ENCODE measurements around the gene APOA4.

Gene APOA4

DNA sequence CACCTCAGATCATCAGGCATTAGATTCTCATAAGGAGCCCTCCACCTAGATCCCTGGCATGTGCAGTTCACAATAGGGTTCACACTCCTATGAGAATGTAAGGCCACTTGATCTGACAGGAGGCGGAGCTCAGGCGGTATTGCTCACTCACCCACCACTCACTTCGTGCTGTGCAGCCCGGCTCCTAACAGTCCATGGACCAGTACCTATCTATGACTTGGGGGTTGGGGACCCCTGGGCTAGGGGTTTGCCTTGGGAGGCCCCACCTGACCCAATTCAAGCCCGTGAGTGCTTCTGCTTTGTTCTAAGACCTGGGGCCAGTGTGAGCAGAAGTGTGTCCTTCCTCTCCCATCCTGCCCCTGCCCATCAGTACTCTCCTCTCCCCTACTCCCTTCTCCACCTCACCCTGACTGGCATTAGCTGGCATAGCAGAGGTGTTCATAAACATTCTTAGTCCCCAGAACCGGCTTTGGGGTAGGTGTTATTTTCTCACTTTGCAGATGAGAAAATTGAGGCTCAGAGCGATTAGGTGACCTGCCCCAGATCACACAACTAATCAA lies 8.8 kb upstream of the APOA4 start:
- no peak for DNase-seq (ENCODE audit: low read depth in 1 of 2, low spot score in 1 of 2)

GRCh38 chr11:116830184-116830912 lies 7.2 kb upstream of the APOA4 start:
- DNase-seq (ENCODE audit: low read depth in 1 of 2, low spot score in 1 of 2), result no peak

DNA sequence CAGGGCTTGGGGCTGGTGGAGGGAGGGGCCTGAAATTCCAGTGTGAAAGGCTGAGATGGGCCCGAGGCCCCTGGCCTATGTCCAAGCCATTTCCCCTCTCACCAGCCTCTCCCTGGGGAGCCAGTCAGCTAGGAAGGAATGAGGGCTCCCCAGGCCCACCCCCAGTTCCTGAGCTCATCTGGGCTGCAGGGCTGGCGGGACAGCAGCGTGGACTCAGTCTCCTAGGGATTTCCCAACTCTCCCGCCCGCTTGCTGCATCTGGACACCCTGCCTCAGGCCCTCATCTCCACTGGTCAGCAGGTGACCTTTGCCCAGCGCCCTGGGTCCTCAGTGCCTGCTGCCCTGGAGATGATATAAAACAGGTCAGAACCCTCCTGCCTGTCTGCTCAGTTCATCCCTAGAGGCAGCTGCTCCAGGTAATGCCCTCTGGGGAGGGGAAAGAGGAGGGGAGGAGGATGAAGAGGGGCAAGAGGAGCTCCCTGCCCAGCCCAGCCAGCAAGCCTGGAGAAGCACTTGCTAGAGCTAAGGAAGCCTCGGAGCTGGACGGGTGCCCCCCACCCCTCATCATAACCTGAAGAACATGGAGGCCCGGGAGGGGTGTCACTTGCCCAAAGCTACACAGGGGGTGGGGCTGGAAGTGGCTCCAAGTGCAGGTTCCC lies 6.5 kb upstream of the APOA4 start, which contains the start of gene APOC3:
Gene APOC3 (plus strand): TSS at position 383 of the 659 bp plus-strand sequence. CDS start 676 bp downstream, outside the sequence.
- DNase-seq (ENCODE audit: low read depth in 1 of 2, low spot score in 1 of 2), result no peak

DNA sequence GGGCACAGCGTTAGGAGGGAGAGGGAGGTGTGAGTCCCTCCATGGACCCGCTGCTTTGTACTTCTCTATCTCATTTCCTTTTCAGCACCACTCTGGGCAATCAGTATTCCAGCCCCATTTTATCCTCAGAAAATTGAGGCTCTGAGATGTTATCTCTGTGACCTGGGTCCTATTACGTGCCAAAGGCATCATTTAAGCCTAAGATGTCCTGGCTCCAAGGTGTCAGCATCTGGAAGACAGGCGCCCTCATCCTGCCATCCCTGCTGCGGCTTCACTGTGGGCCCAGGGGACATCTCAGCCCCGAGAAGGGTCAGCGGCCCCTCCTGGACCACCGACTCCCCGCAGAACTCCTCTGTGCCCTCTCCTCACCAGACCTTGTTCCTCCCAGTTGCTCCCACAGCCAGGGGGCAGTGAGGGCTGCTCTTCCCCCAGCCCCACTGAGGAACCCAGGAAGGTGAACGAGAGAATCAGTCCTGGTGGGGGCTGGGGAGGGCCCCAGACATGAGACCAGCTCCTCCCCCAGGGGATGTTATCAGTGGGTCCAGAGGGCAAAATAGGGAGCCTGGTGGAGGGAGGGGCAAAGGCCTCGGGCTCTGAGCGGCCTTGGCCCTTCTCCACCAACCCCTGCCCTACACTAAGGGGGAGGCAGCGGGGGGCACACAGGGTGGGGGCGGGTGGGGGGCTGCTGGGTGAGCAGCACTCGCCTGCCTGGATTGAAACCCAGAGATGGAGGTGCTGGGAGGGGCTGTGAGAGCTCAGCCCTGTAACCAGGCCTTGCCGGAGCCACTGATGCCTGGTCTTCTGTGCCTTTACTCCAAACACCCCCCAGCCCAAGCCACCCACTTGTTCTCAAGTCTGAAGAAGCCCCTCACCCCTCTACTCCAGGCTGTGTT lies 5.8 kb upstream of the APOA4 start:
- no peak for DNase-seq (ENCODE audit: low read depth in 1 of 2, low spot score in 1 of 2)

GRCh38 chr11:116827461-116827860 lies 4.4 kb upstream of the APOA4 start:
- DNase-seq (ENCODE audit: low read depth in 1 of 2, low spot score in 1 of 2), result no peak

DNA sequence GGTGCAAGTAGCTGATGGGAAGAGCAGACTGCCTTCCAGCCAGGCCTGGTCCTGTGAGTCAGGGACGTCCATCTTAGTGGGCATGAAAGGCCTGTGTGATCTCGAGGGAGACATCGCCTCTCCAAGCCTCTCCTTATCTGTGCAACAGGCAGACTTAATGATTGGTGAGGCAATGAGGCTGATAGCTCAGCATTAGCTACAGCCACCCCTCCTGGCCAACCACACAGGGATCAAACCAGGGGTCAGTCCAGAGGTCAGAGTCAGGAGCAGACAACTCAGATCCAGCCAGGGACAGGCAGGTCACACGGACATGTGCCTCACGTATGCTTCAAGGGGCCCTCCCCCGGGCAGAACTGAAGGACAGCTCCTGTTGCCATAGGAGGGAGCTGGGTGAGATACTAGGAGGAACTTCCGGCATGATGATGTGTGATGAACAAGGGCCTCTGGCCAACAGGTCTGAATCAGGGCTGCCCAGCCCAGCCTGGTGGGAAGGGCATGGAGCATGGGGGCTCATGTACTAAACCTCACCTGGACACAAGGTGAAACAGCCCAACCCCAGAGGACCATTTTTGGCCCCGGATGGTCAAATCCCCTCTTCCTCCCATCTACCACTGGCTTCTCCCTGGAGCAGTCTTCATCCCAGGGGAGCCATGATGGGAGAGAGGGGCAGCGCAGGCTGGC lies 3.8 kb upstream of the APOA4 start:
- DNase-seq (ENCODE audit: low read depth in 1 of 2, low spot score in 1 of 2), result no peak

GRCh38 chr11:116825854-116826750 lies 3.0 kb upstream of the APOA4 start:
- DNase-seq (ENCODE audit: low read depth in 1 of 2, low spot score in 1 of 2), result no peak

GRCh38 chr11:116825434-116825833 lies 2.3 kb upstream of the APOA4 start:
- no peak for DNase-seq (ENCODE audit: low read depth in 1 of 2, low spot score in 1 of 2)

GRCh38 chr11:116822575-116822974 lies 529 bp downstream of the APOA4 start:
- no peak for DNase-seq (ENCODE audit: low read depth in 1 of 2, low spot score in 1 of 2)

DNA sequence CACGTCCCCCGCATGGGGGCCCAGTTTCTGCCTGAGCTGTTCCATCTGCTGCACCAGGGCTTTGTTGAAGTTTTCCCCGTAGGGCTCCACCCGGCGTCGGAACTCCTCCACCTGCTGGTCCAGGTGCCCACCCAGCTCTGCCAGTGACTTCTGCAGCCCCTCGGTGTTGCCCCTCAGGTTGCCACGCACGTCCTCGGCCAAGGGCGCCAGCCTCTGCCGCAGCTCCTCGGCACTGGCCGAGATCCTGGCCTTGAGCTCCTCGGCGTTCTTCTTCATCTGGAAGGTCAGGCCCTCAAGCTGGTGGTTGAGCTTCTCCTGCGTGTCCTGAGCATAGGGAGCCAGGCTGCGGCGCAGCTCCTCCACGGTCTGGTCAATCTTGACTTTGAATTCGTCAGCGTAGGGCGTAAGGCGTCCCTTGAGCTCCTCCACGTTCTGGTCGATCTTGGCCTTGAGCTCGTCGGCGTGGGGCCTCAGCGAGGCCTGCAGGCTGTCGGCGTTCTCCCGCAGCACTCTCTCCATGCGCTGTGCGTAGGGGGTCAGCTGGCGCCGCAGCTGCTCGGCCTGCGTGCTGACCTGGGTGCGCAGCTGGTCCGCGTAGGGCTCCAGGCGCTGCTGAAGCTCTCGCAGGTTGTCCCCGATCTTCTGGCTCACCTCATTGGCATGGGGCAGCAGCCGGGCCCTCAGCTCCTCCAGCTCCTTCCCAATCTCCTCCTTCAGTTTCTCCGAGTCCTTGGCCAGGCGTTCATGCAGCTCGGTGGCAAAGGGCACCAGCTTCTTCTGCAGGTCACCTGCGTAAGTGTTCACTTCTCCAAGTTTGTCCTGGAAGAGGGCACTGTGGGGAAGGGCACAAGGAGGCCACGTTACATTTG lies 1.8 kb downstream of the APOA4 start:
- no peak for DNase-seq (ENCODE audit: low read depth in 1 of 2, low spot score in 1 of 2)

- no peak for DNase-seq (ENCODE audit: low read depth in 1 of 2, low spot score in 1 of 2)
These were observed 4.1 kb downstream of the APOA4 start for GRCh38 chr11:116819049-116819448.

GRCh38 chr11:116814502-116814901 lies 8.6 kb downstream of the APOA4 start:
- no peak for DNase-seq (ENCODE audit: low read depth in 1 of 2, low spot score in 1 of 2)

- DNase-seq (ENCODE audit: low read depth in 1 of 2, low spot score in 1 of 2), result no peak
These were observed 9.2 kb downstream of the APOA4 start for GRCh38 chr11:116813781-116814471.

- DNase-seq (ENCODE audit: low read depth in 1 of 2, low spot score in 1 of 2), result no peak
These were observed 9.9 kb downstream of the APOA4 start for GRCh38 chr11:116813170-116813569.

GRCh38 chr11:116812109-116812508 lies 11.0 kb downstream of the APOA4 start:
- no peak for DNase-seq (ENCODE audit: low read depth in 1 of 2, low spot score in 1 of 2)

- no peak for DNase-seq (ENCODE audit: low read depth in 1 of 2, low spot score in 1 of 2)
These were observed 11.9 kb downstream of the APOA4 start for GRCh38 chr11:116811194-116811593.

GRCh38 chr11:116808262-116809175 lies 14.6 kb downstream of the APOA4 start:
- no peak for DNase-seq (ENCODE audit: low read depth in 1 of 2, low spot score in 1 of 2)

Measured in activated CD4-positive, alpha-beta T cell treated with anti-CD3 and anti-CD28 coated beads, Interleukin-2, amount 50 U/mL, for 24 hours (primary cell).